NCI-H82 treated with DMSO at 0.1 percent for 48 hours (cell line): ENCODE results near the gene PARM1.
A peak's percentile ranks its signal among the peaks of the same experiment; 100 is the strongest.

Experiments used
- DNase-seq: peaks from one replicate; lab custom pipeline; 2025; ENCODE audit not compliant: unreplicated experiment; lab: John Stamatoyannopoulos, UW

Gene PARM1

GRCh38 chr4:75069493-75070074, 136.7 kb downstream of the PARM1 start:
- no peak for DNase-seq

DNA sequence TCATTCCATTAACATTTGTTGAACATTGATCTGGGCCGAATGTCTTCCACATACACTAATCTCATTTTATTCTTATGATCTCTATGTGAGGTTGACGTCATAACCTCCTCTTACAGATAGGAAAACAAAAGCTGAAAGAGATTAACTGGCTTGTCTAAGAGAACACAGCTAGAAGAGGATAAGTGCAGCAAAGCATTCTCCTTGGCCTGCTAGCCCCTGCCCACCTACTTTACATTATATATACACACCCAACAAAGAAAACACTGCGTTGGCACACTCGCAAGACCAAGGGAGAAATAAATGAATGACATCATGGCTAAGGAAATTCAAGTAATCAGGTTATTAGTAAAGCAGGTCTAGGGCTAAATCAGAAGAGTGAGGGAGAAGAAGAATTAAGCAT, 138.4 kb downstream of the PARM1 start:
- DNase-seq = peak; percentile 30

GRCh38 chr4:75080888-75081287, 148.0 kb downstream of the PARM1 start:
- no peak for DNase-seq

DNA sequence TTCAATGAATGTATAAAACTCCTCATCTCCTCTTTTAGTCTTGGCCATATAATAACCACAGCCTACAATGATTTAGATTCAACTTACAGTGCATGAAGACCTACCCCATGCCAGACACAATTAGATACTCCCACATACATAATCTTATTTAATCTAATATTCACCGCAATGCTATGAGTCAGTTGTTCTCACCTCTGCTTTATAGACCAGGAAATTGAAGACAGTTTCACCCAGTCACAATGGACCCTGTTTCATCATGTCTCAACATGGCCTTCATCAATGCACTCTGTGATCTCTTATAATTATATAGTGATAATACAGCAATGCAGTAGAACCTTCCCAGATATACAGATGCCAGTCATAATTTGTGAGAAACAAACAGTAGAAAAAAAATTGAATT, 148.6 kb downstream of the PARM1 start:
- DNase-seq = no peak

DNA sequence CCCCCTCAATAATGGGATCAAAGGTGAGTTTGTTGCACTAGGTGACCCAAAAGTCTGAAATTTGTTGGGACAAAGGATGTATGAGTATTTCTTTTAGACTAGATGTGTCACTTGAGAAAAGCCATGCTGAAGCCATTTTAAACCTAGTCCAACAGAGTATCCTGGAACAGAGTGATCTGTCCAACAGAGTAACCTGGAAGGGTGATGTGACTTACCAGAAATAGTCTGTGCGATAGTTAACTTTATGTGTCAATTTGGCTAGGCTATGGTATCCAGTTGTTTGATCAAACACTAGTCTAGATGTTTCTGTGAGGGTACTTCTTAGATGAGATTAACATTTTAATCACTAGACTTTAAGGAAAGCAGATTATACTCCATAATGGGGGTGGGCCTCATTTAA, 154.5 kb downstream of the PARM1 start:
- DNase-seq = no peak

DNA sequence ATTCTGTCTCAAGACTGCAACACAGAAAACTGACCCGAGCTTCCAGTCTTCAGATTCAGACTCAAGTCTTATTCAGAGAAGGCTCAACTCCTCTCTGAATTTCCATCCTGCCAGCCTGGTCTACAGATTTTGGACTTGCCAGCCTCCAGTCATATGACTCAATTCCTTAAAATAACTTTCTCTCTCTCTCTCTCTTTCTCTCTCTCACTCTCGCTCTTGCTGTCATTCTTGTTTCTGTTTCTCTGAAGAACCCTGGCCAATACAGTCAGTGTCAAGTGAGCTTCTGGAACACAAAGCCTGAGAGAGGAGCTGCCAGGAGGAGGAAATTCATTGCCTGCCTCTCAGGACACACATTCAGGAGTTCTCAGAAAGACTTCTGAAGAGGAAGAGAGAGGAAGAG, 154.9 kb downstream of the PARM1 start:
- DNase-seq = no peak

- no peak for DNase-seq
These were observed 156.3 kb downstream of the PARM1 start for GRCh38 chr4:75089206-75089605.

DNA sequence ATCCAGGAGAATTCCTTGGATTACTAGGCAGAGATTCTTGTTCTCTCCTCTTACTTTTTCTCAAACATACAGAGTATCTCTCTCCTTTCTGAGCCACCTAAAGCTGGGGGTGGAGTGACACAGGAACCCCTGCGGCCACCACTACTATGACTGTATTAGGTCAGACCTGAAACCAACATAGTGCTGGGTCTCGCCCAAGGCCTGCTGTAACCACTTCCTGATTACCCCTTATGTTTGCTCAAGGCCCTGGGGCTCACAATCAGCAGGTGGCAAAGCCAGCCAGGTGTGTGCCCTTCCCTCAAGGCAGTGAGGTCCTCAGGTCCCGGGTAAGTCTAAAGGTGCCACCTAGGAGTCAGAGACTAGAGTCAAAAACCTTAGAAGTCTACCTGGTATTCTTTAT, 166.4 kb downstream of the PARM1 start:
- DNase-seq = no peak
